IMR-90 (cell line): ENCODE measurements around the gene SOX11. TPM values are rescaled to one million over a fixed set of nuclear protein-coding genes. Genes with fewer than 3 reads are reported as not detected.

Experiments used
- ATAC-seq: fragments of 200-7000 bp; cut with Tn5 transposase; 2 replicates; pipeline ENCODE4 v1.9.1; 2020; ENCODE audit warnings: low read depth, mild to moderate bottlenecking, moderate library complexity
- BruUV-seq: library from RNA; stranded (reverse); fragments of 400-500 nt; replicated peaks from 2 replicates; lab custom pipeline; 2021; lab: Mats Ljungman, UMichigan
- CTCF ChIA-PET: fragments of 300-600 bp; formaldehyde crosslinking; extraction: SDS; loops from one replicate; lab custom pipeline; 2021; ENCODE audit warnings: antibody characterized with exemption; lab: Yijun Ruan, JAX
- POLR2A ChIA-PET: fragments of 300-600 bp; sonication (Branson Sonifier 250); formaldehyde crosslinking; loops from one replicate; lab custom pipeline; 2022; ENCODE audit warnings: antibody characterized with exemption; ENCODE audit not compliant: unreplicated experiment; lab: Charles Lee
- DNase-seq: peaks from one replicate; pipeline ENCODE4 v3.0.0; 2013
- H2AFZ ChIP-seq: replicated peaks from 2 replicates; pipeline ENCODE3; 2013; ENCODE audit warnings: low read length, mild to moderate bottlenecking; ENCODE audit not compliant: poor library complexity
- H2AK5ac ChIP-seq: 2 replicates; pipeline ENCODE4 v1.6.1; 2013; ENCODE audit warnings: low read depth, low read length, inconsistent platforms
- H2AK9ac ChIP-seq: replicated peaks from 2 replicates; pipeline ENCODE3; 2013; ENCODE audit warnings: mild to moderate bottlenecking, low read depth, low read length, moderate library complexity; ENCODE audit not compliant: poor library complexity
- H2BK120ac ChIP-seq: 2 replicates; pipeline ENCODE4 v1.6.1; 2013; ENCODE audit warnings: low read depth, low read length, inconsistent platforms
- H2BK15ac ChIP-seq: 3 replicates; pipeline ENCODE4 v1.6.1; 2013; ENCODE audit warnings: low read depth, low read length, inconsistent platforms
- H2BK20ac ChIP-seq: 2 replicates; pipeline ENCODE4 v1.6.1; 2013; ENCODE audit warnings: low read depth, mild to moderate bottlenecking, inconsistent platforms, low read length, moderate library complexity
- H2BK5ac ChIP-seq: 2 replicates; pipeline ENCODE4 v1.6.1; 2013; ENCODE audit warnings: mild to moderate bottlenecking, low read depth, low read length, inconsistent platforms; ENCODE audit not compliant: poor library complexity, severe bottlenecking
- H3K14ac ChIP-seq: replicated peaks from 2 replicates; pipeline ENCODE4 v1.6.1; 2013; ENCODE audit warnings: low read depth, low read length, inconsistent platforms
- H3K18ac ChIP-seq: 2 replicates; pipeline ENCODE4 v1.6.1; 2013; ENCODE audit warnings: low read depth, low read length, control low read depth
- H3K23ac ChIP-seq: 2 replicates; pipeline ENCODE4 v1.6.1; 2013; ENCODE audit warnings: low read depth, low read length, inconsistent platforms
- H3K27ac ChIP-seq: 2 replicates; pipeline ENCODE4 v1.5.1; 2013; ENCODE audit warnings: mild to moderate bottlenecking, control low read depth, low read length; ENCODE audit not compliant: insufficient read depth
- H3K27me3 ChIP-seq: 2 replicates; pipeline ENCODE4 v1.6.1; 2013; ENCODE audit warnings: low read length; ENCODE audit not compliant: control insufficient read depth, insufficient read depth
- H3K36me3 ChIP-seq: 2 replicates; pipeline ENCODE4 v1.6.1; 2013; ENCODE audit warnings: low read length, mixed read lengths; ENCODE audit not compliant: control insufficient read depth, insufficient read depth
- H3K4ac ChIP-seq: 2 replicates; pipeline ENCODE4 v1.6.1; 2013; ENCODE audit warnings: low read depth, low read length, inconsistent platforms
- H3K4me1 ChIP-seq: 2 replicates; pipeline ENCODE4 v1.6.1; 2013; ENCODE audit warnings: low read length, mixed read lengths; ENCODE audit not compliant: control insufficient read depth, insufficient read depth
- H3K4me2 ChIP-seq: 2 replicates; pipeline ENCODE4 v1.6.1; 2013; ENCODE audit warnings: low read depth, mild to moderate bottlenecking, control low read depth, low read length, moderate library complexity
- H3K4me3 ChIP-seq: 2 replicates; pipeline ENCODE4 v1.5.1; 2013; ENCODE audit warnings: low read depth, mild to moderate bottlenecking, control low read depth, low read length, moderate library complexity; ENCODE audit not compliant: insufficient read depth
- H3K56ac ChIP-seq: 2 replicates; pipeline ENCODE4 v1.6.1; 2013; ENCODE audit warnings: low read length, inconsistent platforms; ENCODE audit not compliant: insufficient read depth; ENCODE audit errors: extremely low read depth
- H3K79me1 ChIP-seq, 2 experiments: 2 replicates each; pipeline ENCODE4 v1.6.1; 2013; ENCODE audit warnings: low read length in 2 of 2, inconsistent platforms in 1 of 2, low read depth in 1 of 2
- H3K9ac ChIP-seq: 2 replicates; pipeline ENCODE4 v1.6.1; 2013; ENCODE audit warnings: low read depth, low read length, control low read depth
- H3K9me1 ChIP-seq: 2 replicates; pipeline ENCODE4 v1.6.1; 2013; ENCODE audit warnings: low read length, inconsistent platforms; ENCODE audit not compliant: insufficient read depth
- H3K9me3 ChIP-seq: 2 replicates; pipeline ENCODE4 v1.6.1; 2013; ENCODE audit warnings: low read length; ENCODE audit not compliant: control insufficient read depth, insufficient read depth
- H4K20me1 ChIP-seq: 2 replicates; pipeline ENCODE4 v1.6.1; 2013; ENCODE audit warnings: low read length, inconsistent platforms; ENCODE audit not compliant: insufficient read depth
- H4K5ac ChIP-seq: 2 replicates; pipeline ENCODE4 v1.6.1; 2013; ENCODE audit warnings: mild to moderate bottlenecking, low read depth, low read length, control low read depth
- H4K8ac ChIP-seq, 2 experiments: 2 replicates each; pipeline ENCODE4 v1.6.1; 2013; ENCODE audit warnings: low read depth in 2 of 2, low read length in 2 of 2, control low read depth in 1 of 2, inconsistent platforms in 1 of 2
- H4K91ac ChIP-seq: 2 replicates; pipeline ENCODE4 v1.6.1; 2013; ENCODE audit warnings: low read depth, low read length, inconsistent platforms; ENCODE audit not compliant: insufficient read depth
- MXI1 ChIP-seq: IDR thresholded peaks from 2 replicates; pipeline ENCODE4 v1.6.1; 2012; ENCODE audit warnings: low read depth, mild to moderate bottlenecking, low read length, moderate library complexity, borderline replicate concordance
- SMC3 ChIP-seq: fragments of 150-350 bp; IDR thresholded peaks from 2 replicates; pipeline ENCODE4 v1.6.1; 2016; ENCODE audit warnings: low read depth, mild to moderate bottlenecking, antibody characterized with exemption, low read length, moderate library complexity
- WGBS, 2 experiments: methylation state at CpG; one replicate each; pipeline versions ENCODE4 v1.1.5 to v1.1.7; 2013; ENCODE audit warnings: missing lambda C conversion rate in 2 of 2; ENCODE audit not compliant: insufficient read length in 1 of 2; ENCODE audit errors: extremely low coverage in 2 of 2; 5-methylcytosine and 5-hydroxymethylcytosine counted together
- dilution Hi-C: fragments of 300-500 bp; cut with HindIII; formaldehyde crosslinking; loops from one replicate; pipeline ENCODE4 v1.14.3; 2018; ENCODE audit warnings: low sequenced_read_pairs; ENCODE audit not compliant: unreplicated experiment
- in situ Hi-C: fragments of 300-500 bp; cut with MboI; formaldehyde crosslinking; loops from 3 replicates; pipeline ENCODE4 v1.14.3; 2019; ENCODE audit warnings: low sequenced_read_pairs, inconsistent platforms, mixed read lengths
- intact Hi-C: fragments of 100-400 bp; cut with micrococcal nuclease; formaldehyde crosslinking; loops from 2 replicates; pipeline ENCODE4 v1.10.0; 2022
- polyA plus RNA-seq, 3 experiments: library from polyadenylated mRNA; depleted of rRNA; stranded (reverse); fragments of >200 nt; gene quantifications; 2 replicates each; pipeline ENCODE4 v1.2.3, GENCODE V29; 2012; ENCODE audit warnings: low replicate concordance in 1 of 3
- total RNA-seq: library from RNA; depleted of rRNA; stranded (reverse); fragments of >200 nt; gene quantifications from 2 replicates; pipeline ENCODE4 v1.2.3, GENCODE V29; 2012

The SOX11 gene
- total and polyA plus RNA-seq, 2 of the 4 experiments (the other 2 are of a cell fraction), result 1.9 to 2.2 TPM

DNA sequence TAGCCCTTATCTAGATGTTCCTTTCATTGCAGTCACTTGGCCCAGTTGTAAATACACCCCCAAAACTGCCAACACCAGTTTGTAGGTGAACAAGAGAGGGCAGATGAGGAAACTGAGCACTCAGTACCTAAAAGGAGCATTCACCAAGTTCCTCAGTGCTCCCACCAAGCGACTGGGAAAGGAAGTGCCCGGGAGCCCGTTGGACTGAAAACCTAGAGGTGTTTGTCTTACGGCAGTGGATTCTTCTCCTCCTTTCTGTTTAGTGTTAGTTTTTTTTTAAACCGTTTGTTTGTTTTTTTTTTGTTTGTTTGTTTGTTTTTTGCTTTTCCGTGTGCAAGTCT, 43.3 kb downstream of the SOX11 start:
- POLR2A ChIA-PET, result no interaction called here
- Histone ChIP-seq H2BK15ac (no peak overlapping the region), H4K91ac (no peak overlapping the region), H2BK5ac (no peak overlapping the region), H2AK9ac (no peak overlapping the region), H3K23ac (no peak overlapping the region), H3K9me3 (no peaks in the 10 kb centered on the region), H3K56ac (no peak overlapping the region), H4K5ac (no peak overlapping the region), H2BK120ac (no peak overlapping the region), H2AK5ac (no peak overlapping the region), H3K27ac (no peak overlapping the region), H2BK20ac (no peak overlapping the region), H4K20me1 (no peaks in the 10 kb centered on the region), H3K4me2 (no peak overlapping the region), H3K27me3 (no peaks in the 10 kb centered on the region; the same call in 1 of the 2 replicates), H3K36me3 (no peaks in the 10 kb centered on the region), H3K4me1 (no peaks in the 10 kb centered on the region), H3K9me1 (no peaks in the 10 kb centered on the region), H3K14ac (no peak overlapping the region), H3K18ac (no peak overlapping the region), H4K8ac (no peak overlapping the region), H3K4me3 (no peak overlapping the region), H2AFZ (no peak overlapping the region), H3K79me1 (no peaks in the 10 kb centered on the region), H3K4ac (no peak overlapping the region), H3K9ac (no peak overlapping the region)
- WGBS, 2 experiments, result no CpG with 5 or more reads among the region's 6 CpGs
- dilution Hi-C loops, result no loop called here
- ATAC-seq (no peak), DNase-seq (no peak)
- CTCF ChIA-PET, result no interaction called here
- TF ChIP-seq MXI1, result no peak
- TF ChIP-seq SMC3, result no peak
- BruUV-seq, result no TSS peak
- intact Hi-C loops, result loop anchor here (10.0 kb wide), 1 partner anchor 599 kb away; no protein-coding TSS in a partner anchor
- in situ Hi-C loops, result no loop called here
